Keratinocyte (primary cell): Measurements from ENCODE around the gene CEP78. TPM values are rescaled to one million over a fixed set of nuclear protein-coding genes. Genes with fewer than 3 reads are reported as not detected.

Source experiments
- DNase-seq: peaks from one replicate; pipeline ENCODE4 v3.0.0-alpha.2; 2011; ENCODE audit warnings: low read depth, missing footprints, low spot score
- FAIRE-seq: peaks from 2 replicates; lab custom pipeline; 2011; peaks lifted over from hg19 to GRCh38; lab: Jason Lieb, UNC
- H2AFZ ChIP-seq: 2 replicates; pipeline ENCODE4 v1.6.0; 2012; ENCODE audit warnings: low read length, control low read depth, inconsistent platforms; ENCODE audit not compliant: control insufficient read depth
- H3K27ac ChIP-seq: 2 replicates; pipeline ENCODE4 v1.5.1; 2011; ENCODE audit warnings: low read length; ENCODE audit not compliant: control insufficient read depth, insufficient read depth
- H3K27me3 ChIP-seq: 3 replicates; pipeline ENCODE4 v1.6.0; 2011; ENCODE audit warnings: low read length; ENCODE audit not compliant: control insufficient read depth, insufficient read depth; ENCODE audit errors: extremely low read depth
- H3K36me3 ChIP-seq, 2 experiments: 2 replicates in 1 of 2; 3 replicates in 1 of 2; pipeline ENCODE4 v1.5.1; 2011; ENCODE audit warnings: low read length in 2 of 2, mild to moderate bottlenecking in 1 of 2; ENCODE audit not compliant: control insufficient read depth in 2 of 2, insufficient read depth in 2 of 2; ENCODE audit errors: extremely low read depth in 1 of 2
- H3K4me1 ChIP-seq: 3 replicates; pipeline ENCODE4 v1.5.1; 2011; ENCODE audit warnings: low read length; ENCODE audit not compliant: control insufficient read depth, insufficient read depth; ENCODE audit errors: extremely low read depth
- H3K4me2 ChIP-seq: 3 replicates; pipeline ENCODE4 v1.6.0; 2011; ENCODE audit warnings: low read depth, low read length; ENCODE audit not compliant: control insufficient read depth, insufficient read depth; ENCODE audit errors: extremely low read depth
- H3K4me3 ChIP-seq, 3 experiments: fragments of 200-600 bp in 1 of 3; sonication (generic) in 1 of 3; 2 replicates in 2 of 3; 3 replicates in 1 of 3; pipeline ENCODE4 v1.5.1; 2011 to 2016; ENCODE audit warnings: low read length in 3 of 3, mild to moderate bottlenecking in 3 of 3, control low read depth in 2 of 3, inconsistent platforms in 1 of 3, low read depth in 1 of 3, mixed read lengths in 1 of 3, mixed run types in 1 of 3, moderate library complexity in 1 of 3; ENCODE audit not compliant: control insufficient read depth in 2 of 3, insufficient read depth in 2 of 3; ENCODE audit errors: extremely low read depth in 1 of 3
- H3K79me2 ChIP-seq: 2 replicates; pipeline ENCODE4 v1.6.0; 2012; ENCODE audit warnings: low read length; ENCODE audit not compliant: control insufficient read depth, insufficient read depth
- H3K9ac ChIP-seq: 3 replicates; pipeline ENCODE4 v1.6.0; 2011; ENCODE audit warnings: low read length; ENCODE audit not compliant: control insufficient read depth, insufficient read depth; ENCODE audit errors: extremely low read depth
- H3K9me1 ChIP-seq: 3 replicates; pipeline ENCODE4 v1.6.0; 2011; ENCODE audit warnings: low read length; ENCODE audit not compliant: control insufficient read depth, insufficient read depth; ENCODE audit errors: extremely low read depth
- H3K9me3 ChIP-seq: 2 replicates; pipeline ENCODE4 v1.5.1; 2012; ENCODE audit warnings: low read depth, low read length; ENCODE audit not compliant: control insufficient read depth
- H4K20me1 ChIP-seq: 3 replicates; pipeline ENCODE4 v1.6.0; 2011; ENCODE audit warnings: low read length; ENCODE audit not compliant: control insufficient read depth, insufficient read depth; ENCODE audit errors: extremely low read depth
- EZH2 ChIP-seq: IDR thresholded peaks from one replicate; pipeline ENCODE4 v1.6.1; 2012; ENCODE audit warnings: inconsistent platforms, mild to moderate bottlenecking, low read length, moderate library complexity
- dilution Hi-C: fragments of 300-500 bp; cut with MboI; formaldehyde crosslinking; loops from one replicate; pipeline ENCODE4 v1.7.0; 2020; ENCODE audit warnings: low sequenced_read_pairs; ENCODE audit not compliant: extremely low pct_ligation_motif_present
- polyA plus RNA-seq, 5 experiments: library from polyadenylated mRNA; depleted of rRNA in 3 of 5; stranded (reverse) in 3 of 5; stranded (forward) in 1 of 5; unstranded in 1 of 5; fragments of >200 nt; gene quantifications; 1 replicate in 1 of 5; 2 replicates in 3 of 5; 3 replicates in 1 of 5; pipeline versions ENCODE4 v1.2.1 to v1.2.3, GENCODE V29; 2011 to 2012; ENCODE audit warnings: missing spikeins in 2 of 5, low read depth in 1 of 5, low replicate concordance in 1 of 5
- TF ChIP-seq, protein P1 (sequence below), 3 experiments: IDR thresholded peaks in 1 of 3; conservative IDR thresholded peaks in 1 of 3; optimal IDR thresholded peaks in 1 of 3; 2 replicates in 2 of 3; 3 replicates in 1 of 3; pipeline versions ENCODE3 to v1.5.1; 2011; ENCODE audit warnings: low read length in 3 of 3, mild to moderate bottlenecking in 3 of 3, moderate library complexity in 2 of 3, control low read depth in 1 of 3, inconsistent platforms in 1 of 3; ENCODE audit not compliant: insufficient read depth in 2 of 3; ENCODE audit errors: extremely low read depth in 1 of 3

CEP78 gene
- polyA plus RNA-seq, 1 donor (not counting 4 experiments of a cell fraction or from before 2014, with no cell fraction given): 13.2 TPM

DNA sequence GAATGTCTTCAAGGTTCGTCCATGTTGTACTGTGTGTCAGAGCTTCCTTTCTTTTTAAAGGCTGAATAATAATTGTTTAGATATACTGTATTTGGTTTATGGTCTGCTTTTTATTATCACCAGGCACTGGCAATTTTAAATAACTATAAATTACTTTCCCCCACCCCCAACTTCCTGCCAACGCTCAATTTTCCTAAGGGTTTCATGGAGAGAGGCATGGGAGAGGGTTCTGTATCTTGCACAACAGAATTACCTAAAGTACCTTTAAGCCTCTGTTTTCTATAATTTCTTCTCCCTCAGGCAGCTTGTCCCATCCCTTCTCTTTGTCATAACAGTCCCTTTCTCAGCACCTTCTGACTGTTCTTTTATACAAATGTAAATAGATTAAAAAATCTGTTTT is 71.5 kb downstream of the CEP78 start:
- DNase-seq (no peak), FAIRE-seq (no peak)
- H3K4me2 ChIP-seq: no peak overlapping the region
- H3K9me3 ChIP-seq: no peaks in the 10 kb centered on the region
- peaks cover 4% of the 10 kb centered on the region for H3K9me1 ChIP-seq
- no peaks in the 10 kb centered on the region for H3K27me3 ChIP-seq
- H3K27ac ChIP-seq: no peak overlapping the region
- no peaks in the 10 kb centered on the region for H3K79me2 ChIP-seq
- no peak overlapping the region for H2AFZ ChIP-seq
- dilution Hi-C loops: no loop called here
- no peak overlapping the region for H3K4me3 ChIP-seq
- H3K4me1 ChIP-seq: no peaks in the 10 kb centered on the region
- H3K36me3 ChIP-seq: peaks cover 4 to 47% of the 10 kb centered on the region in 2 experiments
- H4K20me1 ChIP-seq: no peaks in the 10 kb centered on the region
- no peak overlapping the region for H3K9ac ChIP-seq
- no peak for TF ChIP-seq EZH2
- TF ChIP-seq, protein P1, sequence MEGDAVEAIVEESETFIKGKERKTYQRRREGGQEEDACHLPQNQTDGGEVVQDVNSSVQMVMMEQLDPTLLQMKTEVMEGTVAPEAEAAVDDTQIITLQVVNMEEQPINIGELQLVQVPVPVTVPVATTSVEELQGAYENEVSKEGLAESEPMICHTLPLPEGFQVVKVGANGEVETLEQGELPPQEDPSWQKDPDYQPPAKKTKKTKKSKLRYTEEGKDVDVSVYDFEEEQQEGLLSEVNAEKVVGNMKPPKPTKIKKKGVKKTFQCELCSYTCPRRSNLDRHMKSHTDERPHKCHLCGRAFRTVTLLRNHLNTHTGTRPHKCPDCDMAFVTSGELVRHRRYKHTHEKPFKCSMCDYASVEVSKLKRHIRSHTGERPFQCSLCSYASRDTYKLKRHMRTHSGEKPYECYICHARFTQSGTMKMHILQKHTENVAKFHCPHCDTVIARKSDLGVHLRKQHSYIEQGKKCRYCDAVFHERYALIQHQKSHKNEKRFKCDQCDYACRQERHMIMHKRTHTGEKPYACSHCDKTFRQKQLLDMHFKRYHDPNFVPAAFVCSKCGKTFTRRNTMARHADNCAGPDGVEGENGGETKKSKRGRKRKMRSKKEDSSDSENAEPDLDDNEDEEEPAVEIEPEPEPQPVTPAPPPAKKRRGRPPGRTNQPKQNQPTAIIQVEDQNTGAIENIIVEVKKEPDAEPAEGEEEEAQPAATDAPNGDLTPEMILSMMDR (optimal IDR thresholded peaks at IDR 0.05 in 1 of 3, IDR thresholded peaks at IDR 0.05 in 1 of 3, conservative IDR thresholded peaks at IDR 0.05 in 1 of 3; ENCODE audit: extremely low read depth in 1 of 3, insufficient read depth in 2 of 3, low read length in 3 of 3): no peak

DNA sequence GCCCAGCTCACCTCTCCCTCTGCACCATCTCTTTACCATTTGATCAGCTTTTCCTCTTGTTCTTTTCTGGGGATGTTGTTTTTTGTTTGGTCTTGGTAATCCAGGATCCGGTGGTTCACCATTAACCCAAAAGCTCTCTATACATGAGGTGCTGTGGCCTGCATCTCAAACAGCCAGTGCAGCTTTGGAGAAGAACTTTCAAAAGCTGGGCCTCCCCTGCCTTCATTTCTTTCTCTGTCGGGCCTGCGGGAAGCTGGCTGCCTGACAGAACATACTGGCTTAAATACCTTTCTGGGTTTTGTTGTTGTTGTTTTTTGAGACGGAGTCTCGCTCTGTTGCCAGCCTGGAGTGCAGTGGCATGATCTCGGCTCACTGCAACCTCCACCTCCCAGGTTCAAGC is 73.2 kb downstream of the CEP78 start:
- Histone ChIP-seq H3K27me3 (no peaks in the 10 kb centered on the region), H3K4me3 (no peak overlapping the region), H3K36me3 (peaks cover 4 to 45% of the 10 kb centered on the region in 2 experiments), H3K9ac (no peak overlapping the region), H3K9me3 (no peaks in the 10 kb centered on the region), H3K27ac (no peak overlapping the region), H3K4me1 (no peaks in the 10 kb centered on the region), H2AFZ (no peak overlapping the region), H4K20me1 (no peaks in the 10 kb centered on the region), H3K4me2 (no peak overlapping the region), H3K79me2 (no peaks in the 10 kb centered on the region), H3K9me1 (no peaks in the 10 kb centered on the region)
- dilution Hi-C loops: no loop called here
- FAIRE-seq (no peak), DNase-seq (no peak)
- TF ChIP-seq, protein P1 (optimal IDR thresholded peaks at IDR 0.05 in 1 of 3, IDR thresholded peaks at IDR 0.05 in 1 of 3, conservative IDR thresholded peaks at IDR 0.05 in 1 of 3; ENCODE audit: extremely low read depth in 1 of 3, insufficient read depth in 2 of 3, low read length in 3 of 3): no peak
- no peak for TF ChIP-seq EZH2
